Measurements from ENCODE around the gene PLK3.

DNA sequence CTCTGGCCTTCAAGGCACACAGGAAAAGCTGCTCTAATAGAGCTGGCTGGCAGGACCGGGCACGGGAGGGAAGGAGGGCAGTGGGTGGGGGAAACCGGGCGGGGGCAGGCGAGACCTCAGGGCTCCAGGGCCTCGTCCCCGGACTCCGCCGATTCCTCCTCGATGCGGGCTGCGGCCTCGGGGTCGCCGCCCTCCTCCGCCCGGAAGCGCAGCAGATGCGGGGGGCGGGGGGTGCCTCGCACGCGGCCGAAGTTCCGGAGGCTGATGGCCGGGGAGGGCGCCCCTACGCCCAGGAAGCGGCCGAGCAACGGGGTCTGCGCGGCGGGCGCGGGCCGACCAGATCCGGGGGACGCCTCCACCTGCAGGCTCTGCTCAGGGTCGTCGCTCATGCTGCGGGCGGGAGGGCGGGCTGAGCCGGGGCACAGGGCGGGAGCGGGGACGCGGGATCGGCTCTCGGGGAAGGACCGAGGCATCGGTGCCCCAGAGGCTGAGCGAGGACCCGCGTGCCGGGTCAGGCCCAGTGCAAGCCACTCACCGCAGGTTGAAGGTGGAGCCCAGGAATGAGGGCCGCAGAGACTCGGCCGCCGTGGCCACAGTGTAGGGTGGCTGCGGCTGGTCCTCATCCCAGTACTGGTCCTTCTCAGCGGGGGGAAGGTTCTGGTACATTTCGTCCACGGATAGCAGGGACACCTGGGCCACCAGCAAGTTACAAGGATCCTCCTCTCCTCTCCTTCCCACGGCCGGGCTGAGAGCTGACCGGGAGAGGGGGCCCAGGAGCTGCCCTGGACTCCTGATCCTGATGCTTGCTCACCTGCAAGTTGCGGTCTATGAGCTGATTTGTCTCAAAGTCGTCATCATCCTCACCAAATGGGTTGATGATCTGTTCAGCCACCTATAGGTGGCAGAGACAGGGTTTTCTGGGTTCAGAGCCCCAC lies 15.8 kb upstream of the PLK3 start:
- TF ChIP-seq POLR2AphosphoS5 (IDR thresholded peaks at IDR 0.05) (no peak), CTCF (IDR thresholded peaks at IDR 0.05) (no peak)
